Activated T-helper 9 cell treated with anti-CD3 and anti-CD28 coated beads, Interleukin-2, amount 50 U/mL, for 16 hours (primary cell): Measurements from ENCODE around the gene GOLGA3.
"Not testable (repeated sequence)": the region's sequence is repeated elsewhere in the genome, so short reads cannot be mapped to it uniquely, and the experiment has no call there.

Experiments used
- DNase-seq: peaks from one replicate; pipeline ENCODE4 v3.0.0-alpha.2; 2020; ENCODE audit warnings: low read depth

Gene GOLGA3

GRCh38 chr12:132842449-132843045, 13.9 kb upstream of the GOLGA3 start:
- no peak for DNase-seq

DNA sequence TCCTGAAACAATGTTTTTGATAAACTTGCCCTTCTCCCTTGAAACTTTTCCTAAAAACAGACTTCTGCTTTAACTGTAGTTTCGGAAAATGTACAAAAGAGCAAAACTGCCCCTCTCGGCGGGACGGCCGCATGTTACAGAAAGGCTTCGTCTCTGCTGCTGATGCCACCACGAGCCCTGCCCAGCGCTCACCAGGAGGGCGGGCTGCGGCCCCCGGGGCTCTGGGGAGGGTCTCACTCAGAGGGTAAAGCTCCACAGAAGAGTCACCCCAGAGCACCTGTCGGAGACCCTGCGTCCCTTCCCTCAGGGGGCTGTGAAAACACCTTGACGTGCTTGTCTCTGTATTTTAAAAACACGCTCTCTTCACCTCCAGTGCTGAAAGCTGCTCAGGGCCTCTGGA, 12.5 kb upstream of the GOLGA3 start:
- no peak for DNase-seq

DNA sequence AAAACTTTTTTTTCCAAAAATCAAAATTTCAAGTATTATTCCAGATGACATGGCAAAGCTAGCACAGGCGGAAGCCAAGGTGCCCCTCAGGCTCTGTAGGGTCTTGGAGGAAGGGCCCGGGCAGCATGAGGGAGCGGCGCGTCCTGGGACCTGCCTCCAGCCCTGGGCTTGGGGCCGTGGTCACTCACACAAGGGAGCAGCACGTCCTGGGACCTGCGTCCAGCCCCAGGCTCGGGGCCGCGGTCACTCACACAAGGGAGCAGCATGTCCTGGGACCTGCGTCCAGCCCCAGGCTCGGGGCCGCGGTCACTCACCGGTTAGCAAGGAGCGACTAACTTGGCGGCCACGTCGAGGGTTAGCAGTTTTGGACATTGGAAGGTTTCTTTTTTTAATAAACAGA, 11.9 kb upstream of the GOLGA3 start:
- no peak for DNase-seq

GRCh38 chr12:132839558-132840235, 11.0 kb upstream of the GOLGA3 start:
- DNase-seq = no peak

DNA sequence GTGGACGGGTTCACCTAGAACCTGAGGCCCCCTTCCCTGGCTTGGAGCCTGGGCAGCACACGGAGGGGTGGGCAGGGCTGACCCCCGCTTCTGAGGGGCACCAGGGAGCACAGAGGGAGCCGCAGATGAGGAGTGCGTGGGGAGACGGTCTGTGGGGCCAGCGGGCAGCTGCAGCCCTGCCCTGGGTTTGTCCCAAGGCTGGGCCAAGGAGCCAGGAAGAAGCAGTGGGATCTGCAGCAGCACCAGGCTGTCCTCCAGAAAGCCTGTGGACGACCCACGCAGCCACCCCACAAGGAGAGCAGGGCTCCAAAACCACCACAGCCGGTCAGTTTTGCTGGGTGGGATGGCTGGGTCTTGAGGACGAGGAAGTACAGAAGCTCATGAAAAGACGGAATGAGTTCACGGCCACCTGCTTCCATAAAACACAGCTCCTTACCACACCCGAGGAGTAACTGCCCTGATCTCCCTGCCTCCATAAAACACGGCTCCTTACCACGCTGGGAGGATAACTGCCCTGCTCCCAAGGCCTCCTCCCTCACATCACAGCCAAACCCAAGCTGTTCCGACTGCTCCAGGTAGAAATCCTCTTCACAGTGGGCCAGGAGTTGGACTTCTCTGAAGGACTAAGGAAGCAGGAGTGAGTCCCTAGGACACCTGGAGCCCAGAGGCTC, 9.9 kb upstream of the GOLGA3 start:
- no peak for DNase-seq

GRCh38 chr12:132837693-132838409, 9.2 kb upstream of the GOLGA3 start:
- no peak for DNase-seq

DNA sequence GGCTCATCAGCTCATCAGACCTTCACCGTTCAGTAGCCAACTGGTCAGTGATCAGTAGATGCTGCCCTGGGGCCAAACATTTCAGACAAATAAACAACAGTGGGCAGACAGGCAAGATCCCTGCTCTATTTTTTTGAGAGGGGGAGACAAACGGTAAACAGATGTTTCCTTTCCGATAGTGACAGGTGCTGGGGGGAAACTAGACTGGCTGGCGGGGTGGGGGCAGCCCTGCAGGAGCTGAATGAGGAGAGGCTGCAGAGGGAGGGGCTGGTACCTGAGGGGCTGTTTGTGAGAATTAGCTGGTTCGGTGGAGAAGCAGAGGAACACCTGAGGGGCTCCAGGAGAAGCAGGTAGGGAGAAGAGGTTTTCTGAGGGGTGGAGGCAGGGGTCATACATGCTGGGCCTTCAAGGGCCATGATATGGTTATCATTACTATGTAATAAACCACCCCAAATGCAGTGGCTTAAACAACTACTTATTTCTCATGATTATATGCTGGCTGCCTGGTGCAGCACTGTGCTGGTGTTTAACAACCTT, 8.2 kb upstream of the GOLGA3 start:
- DNase-seq = no peak

DNA sequence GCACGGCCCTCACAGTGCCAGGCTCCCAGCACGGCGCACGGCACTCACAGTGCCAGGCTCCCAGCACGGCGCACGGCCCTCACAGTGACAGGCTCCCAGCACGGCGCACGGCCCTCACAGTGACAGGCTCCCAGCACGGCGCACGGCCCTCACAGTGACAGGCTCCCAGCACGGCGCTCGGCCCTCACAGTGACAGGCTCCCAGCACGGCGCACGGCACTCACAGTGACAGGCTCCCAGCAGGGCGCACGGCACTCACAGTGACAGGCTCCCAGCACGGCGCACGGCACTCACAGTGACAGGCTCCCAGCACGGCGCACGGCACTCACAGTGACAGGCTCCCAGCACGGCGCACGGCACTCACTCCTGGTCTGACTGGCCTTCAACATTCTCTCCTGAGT, 7.6 kb upstream of the GOLGA3 start:
- not testable (repeated sequence) for DNase-seq

- no peak for DNase-seq
Measured at GRCh38 chr12:132835076-132836025, 6.7 kb upstream of the GOLGA3 start.

DNA sequence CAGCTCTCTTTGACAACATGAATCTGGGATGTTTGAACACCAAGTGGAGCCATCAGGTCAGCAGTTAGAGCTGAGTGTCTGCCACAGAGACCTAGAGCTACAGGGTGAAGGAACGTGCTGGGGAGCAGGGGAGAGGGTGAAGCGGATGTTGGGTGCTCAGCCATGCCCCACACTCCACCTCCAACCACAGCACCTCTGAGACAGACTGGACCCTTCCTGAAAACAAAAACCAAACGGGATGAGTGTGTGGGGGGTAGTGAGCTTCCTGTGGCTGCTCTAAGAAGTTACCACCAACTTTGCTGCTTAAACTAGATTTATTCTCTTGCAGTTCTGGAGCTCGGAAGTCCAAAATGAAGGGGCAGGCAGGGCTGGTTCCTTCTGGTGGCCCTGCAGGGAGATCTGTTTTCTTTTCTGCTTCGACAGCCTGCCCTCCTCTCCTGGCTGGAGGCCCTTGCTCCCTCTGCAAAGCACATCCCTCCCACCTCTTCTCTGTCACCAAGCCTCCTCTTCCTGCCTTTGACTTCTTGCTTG, 5.6 kb upstream of the GOLGA3 start:
- DNase-seq = no peak

DNA sequence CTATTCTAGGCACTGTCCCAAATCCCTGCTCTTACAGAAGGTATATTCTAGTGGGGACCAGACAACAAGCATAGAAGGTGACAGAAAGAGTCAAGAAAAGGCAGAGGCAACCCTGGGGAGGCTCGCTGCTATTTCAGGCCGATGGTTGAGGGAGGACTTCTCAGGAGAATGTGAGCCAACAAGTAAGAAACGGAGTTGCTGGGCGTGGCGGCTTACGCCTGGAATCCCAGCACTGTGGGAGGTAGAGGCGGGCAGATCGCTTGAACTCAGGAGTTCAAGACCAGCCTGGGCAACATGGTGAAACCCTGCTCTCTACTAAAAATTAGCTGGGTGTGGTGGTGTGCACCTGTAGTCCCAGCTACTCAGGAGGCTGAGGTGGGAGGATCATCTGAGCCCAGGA, 4.7 kb upstream of the GOLGA3 start:
- DNase-seq = no peak

- DNase-seq = no peak
Measured at GRCh38 chr12:132831771-132832170, 3.1 kb upstream of the GOLGA3 start.

DNA sequence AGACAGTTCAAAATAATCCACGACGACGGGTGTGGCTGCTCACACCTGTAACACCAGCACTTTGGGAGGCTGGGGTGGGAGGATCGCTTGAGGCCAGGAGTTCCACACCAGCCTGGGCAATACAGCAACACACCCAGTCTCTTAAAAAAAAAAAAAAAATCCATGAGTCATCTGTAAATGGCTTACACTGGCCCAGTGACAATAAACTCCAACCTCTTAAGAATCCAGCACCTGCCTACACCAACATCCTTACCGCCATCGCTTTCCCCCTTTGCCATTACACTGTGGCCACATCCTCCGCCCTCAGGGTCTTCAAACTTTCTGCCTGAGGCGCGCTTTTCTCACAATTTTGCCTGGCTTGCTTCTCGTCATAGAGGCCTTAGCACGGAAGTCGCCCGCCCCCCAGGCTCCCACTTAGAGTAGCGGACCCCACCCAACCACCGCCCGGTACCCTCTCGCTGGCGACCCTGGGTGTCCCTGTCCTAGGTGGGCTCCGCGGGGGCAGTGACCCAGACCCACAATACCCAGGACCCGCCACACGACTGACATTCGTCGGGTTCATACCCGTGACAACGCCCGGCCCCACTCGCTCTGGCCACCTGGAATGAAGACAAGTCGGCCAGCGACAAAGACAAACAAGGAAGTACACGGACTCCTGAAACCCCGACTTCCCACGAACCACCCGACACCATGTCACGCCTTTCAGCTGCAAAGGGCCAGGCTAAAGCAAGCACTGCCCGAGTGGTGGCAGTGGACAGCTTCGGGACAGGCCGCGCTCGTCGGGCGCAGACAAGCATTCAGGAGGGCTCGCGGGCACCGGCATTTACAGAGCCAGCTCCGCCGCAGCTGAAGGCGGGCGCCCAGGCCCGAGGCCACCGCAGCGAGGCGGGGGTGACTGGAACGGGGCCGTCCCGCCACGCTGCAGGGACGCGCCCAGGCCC, 636 bp downstream of the GOLGA3 start:
- no peak for DNase-seq

- DNase-seq = no peak
Measured at GRCh38 chr12:132825861-132826260, 2.8 kb downstream of the GOLGA3 start.

DNA sequence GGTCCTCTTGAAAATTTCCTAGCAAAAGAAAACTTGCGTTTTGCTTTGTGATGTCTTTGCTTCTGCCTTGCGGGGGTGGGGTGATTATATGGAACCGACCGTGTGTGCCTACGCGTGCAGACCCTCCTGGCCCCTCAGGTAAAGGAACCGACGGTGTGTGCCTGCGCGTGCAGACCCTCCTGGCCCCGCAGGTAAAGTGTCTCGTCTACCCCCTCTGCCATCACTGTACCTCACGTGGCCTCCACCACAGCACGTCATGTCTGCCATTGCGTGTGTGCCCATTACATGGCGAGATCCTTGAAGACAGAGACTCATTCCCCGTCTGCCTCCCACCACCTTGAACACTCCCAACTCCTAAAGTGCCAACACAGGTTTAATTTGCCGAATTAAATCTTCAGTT, 3.6 kb downstream of the GOLGA3 start:
- DNase-seq = no peak

GRCh38 chr12:132824053-132824452, 4.6 kb downstream of the GOLGA3 start:
- no peak for DNase-seq

DNA sequence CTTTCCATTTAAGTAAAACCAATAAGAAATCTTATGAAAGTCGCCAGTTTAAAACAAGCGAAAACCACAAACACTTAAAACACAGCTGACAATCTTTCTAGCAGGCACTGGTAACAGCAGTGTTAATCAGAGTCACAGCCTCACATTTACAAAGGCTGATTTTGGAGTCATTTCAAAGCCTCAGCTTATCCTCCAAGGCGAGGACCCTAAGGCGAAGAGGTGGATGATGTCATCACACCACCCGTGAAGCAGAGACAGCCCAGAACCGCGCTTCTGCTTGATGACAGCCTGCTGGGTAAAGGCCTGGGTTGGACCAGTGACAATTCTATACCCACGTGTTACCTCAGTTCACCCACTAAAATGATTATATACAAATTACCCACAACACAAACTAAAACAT, 10.1 kb downstream of the GOLGA3 start:
- no peak for DNase-seq

- DNase-seq = no peak
Measured at GRCh38 chr12:132814232-132814631, 14.4 kb downstream of the GOLGA3 start.

GRCh38 chr12:132813443-132813842, 15.2 kb downstream of the GOLGA3 start:
- no peak for DNase-seq
